Measurements from ENCODE around the gene GLCCI1.

GLCCI1 gene

DNA sequence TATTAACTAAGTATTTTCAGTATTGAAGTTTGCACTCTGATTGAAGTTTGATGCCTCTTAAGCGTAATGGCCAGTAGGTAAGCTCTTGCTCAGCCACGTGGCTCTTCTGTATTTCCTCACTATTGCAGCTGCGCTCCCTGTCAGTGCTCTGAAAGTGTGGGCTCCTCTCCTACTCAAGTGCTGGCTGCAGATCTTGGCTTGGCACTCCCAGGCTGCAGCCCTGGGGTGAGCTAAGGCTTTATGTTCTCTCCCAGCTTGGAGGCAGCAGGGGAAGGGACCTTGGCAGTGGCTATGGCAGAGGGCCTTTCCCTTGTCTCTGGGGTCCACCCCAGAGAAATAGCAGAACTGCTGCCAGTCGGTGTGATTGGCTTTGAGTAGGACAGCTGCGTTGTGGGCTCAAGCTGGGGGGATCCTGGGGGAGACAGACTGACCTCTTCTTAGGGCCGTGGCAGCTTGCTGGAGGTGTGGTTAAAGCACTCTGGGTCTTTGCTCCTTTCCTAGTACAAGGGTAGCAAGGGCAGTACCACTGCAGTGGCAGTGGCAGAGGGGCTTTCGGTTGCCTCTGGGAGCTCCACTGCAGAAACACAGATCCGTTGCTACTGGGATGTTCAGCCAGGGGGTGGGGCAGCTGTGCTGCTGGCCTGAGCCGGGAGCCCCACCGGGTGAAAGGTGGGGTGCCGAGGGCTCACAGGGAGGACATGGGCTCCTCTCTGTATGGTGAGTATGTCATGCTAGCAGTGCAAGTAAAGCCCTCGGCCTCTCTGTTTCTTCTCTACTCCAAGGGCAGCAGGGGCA lies 100.5 kb downstream of the GLCCI1 start:
- DNase-seq (ENCODE audit: low read depth in 1 of 2, low spot score in 1 of 2): no peak
- TF ChIP-seq SPI1 (IDR thresholded peaks at IDR 0.05; ENCODE audit: borderline replicate concordance, low read depth) (no peak), REST (IDR thresholded peaks at IDR 0.05; ENCODE audit: insufficient replicate concordance, low read depth) (no peak), GABPA (IDR thresholded peaks at IDR 0.05; ENCODE audit: low read depth) (no peak), POLR2AphosphoS5 (IDR thresholded peaks at IDR 0.05; ENCODE audit: low read depth) (no peak)
- TF ChIP-seq, protein P1, sequence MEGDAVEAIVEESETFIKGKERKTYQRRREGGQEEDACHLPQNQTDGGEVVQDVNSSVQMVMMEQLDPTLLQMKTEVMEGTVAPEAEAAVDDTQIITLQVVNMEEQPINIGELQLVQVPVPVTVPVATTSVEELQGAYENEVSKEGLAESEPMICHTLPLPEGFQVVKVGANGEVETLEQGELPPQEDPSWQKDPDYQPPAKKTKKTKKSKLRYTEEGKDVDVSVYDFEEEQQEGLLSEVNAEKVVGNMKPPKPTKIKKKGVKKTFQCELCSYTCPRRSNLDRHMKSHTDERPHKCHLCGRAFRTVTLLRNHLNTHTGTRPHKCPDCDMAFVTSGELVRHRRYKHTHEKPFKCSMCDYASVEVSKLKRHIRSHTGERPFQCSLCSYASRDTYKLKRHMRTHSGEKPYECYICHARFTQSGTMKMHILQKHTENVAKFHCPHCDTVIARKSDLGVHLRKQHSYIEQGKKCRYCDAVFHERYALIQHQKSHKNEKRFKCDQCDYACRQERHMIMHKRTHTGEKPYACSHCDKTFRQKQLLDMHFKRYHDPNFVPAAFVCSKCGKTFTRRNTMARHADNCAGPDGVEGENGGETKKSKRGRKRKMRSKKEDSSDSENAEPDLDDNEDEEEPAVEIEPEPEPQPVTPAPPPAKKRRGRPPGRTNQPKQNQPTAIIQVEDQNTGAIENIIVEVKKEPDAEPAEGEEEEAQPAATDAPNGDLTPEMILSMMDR (IDR thresholded peaks at IDR 0.05; ENCODE audit: insufficient read depth, low read length): no peak
- Histone ChIP-seq H3K4me3 (replicated peaks; ENCODE audit: insufficient read depth, low read length) (no peak overlapping the region), H3K27me3 (ENCODE audit: insufficient read depth, poor library complexity, severe bottlenecking) (no peaks in the 10 kb centered on the region), H3K27ac (replicated peaks) (no peak overlapping the region)

- Histone ChIP-seq H3K4me3 (replicated peaks; ENCODE audit: insufficient read depth, low read length) (no peak overlapping the region), H3K27ac (replicated peaks) (no peak overlapping the region), H3K27me3 (ENCODE audit: insufficient read depth, poor library complexity, severe bottlenecking) (no peaks in the 10 kb centered on the region)
- TF ChIP-seq SPI1 (IDR thresholded peaks at IDR 0.05; ENCODE audit: borderline replicate concordance, low read depth): no peak
- TF ChIP-seq REST (IDR thresholded peaks at IDR 0.05; ENCODE audit: insufficient replicate concordance, low read depth): no peak
- TF ChIP-seq, protein P1 (IDR thresholded peaks at IDR 0.05; ENCODE audit: insufficient read depth, low read length): no peak
- TF ChIP-seq POLR2AphosphoS5 (IDR thresholded peaks at IDR 0.05; ENCODE audit: low read depth): no peak
- no peak for TF ChIP-seq GABPA (IDR thresholded peaks at IDR 0.05; ENCODE audit: low read depth)
- DNase-seq (ENCODE audit: low read depth in 1 of 2, low spot score in 1 of 2): no peak
Observed at GRCh38 chr7:8070451-8071180, 102.0 kb downstream of the GLCCI1 start.

DNA sequence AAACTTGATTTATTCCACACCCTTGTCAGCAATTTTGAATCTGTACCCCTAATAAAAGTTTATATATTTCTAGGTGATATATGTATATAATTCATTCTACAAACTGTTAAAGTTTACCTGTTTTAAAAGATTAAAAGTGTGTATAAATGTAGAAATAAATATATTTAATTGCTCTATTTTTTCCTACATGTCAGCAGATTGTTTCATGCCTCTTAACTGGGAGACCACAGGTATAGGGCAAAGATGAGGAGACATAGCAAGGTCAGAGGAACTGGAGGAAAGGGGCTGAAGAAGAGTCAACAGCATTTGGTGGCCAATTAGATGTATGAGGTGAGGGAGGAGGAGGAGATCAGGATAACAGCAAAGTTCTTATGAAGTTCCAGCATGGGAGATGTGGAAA lies 109.8 kb downstream of the GLCCI1 start:
- TF ChIP-seq SPI1 (IDR thresholded peaks at IDR 0.05; ENCODE audit: borderline replicate concordance, low read depth) (no peak), GABPA (IDR thresholded peaks at IDR 0.05; ENCODE audit: low read depth) (no peak), REST (IDR thresholded peaks at IDR 0.05; ENCODE audit: insufficient replicate concordance, low read depth) (no peak), POLR2AphosphoS5 (IDR thresholded peaks at IDR 0.05; ENCODE audit: low read depth) (no peak)
- TF ChIP-seq, protein P1 (IDR thresholded peaks at IDR 0.05; ENCODE audit: insufficient read depth, low read length): no peak

More for the DNA sequence above, 109.8 kb downstream of the GLCCI1 start:
- no peaks in the 10 kb centered on the region for H3K27me3 ChIP-seq (ENCODE audit: insufficient read depth, poor library complexity, severe bottlenecking)
- no peak overlapping the region for H3K27ac ChIP-seq (replicated peaks)
- no peak for DNase-seq (ENCODE audit: low read depth in 1 of 2, low spot score in 1 of 2)
- H3K4me3 ChIP-seq (replicated peaks; ENCODE audit: insufficient read depth, low read length): no peak overlapping the region
